SJSA1 (cell line): ENCODE data around the gene NUBP2. TPM values are rescaled to one million over a fixed set of nuclear protein-coding genes. Genes with fewer than 3 reads are reported as not detected.
A peak's percentile ranks its signal among the peaks of the same experiment; 100 is the strongest.

Experiments
- DNase-seq, 2 experiments: peaks; one replicate each; pipeline ENCODE4 v3.0.0-alpha.2; 2015 to 2020; ENCODE audit warnings: low spot score in 2 of 2, low read depth in 1 of 2
- H3K27ac ChIP-seq: fragments of 250-450 bp; sonication (Bioruptor Pico); 2 replicates; pipeline ENCODE4 v1.5.1; 2020; ENCODE audit warnings: mild to moderate bottlenecking, moderate library complexity
- H3K27me3 ChIP-seq: fragments of 250-450 bp; sonication (Bioruptor Pico); replicated peaks from 2 replicates; pipeline ENCODE4 v1.5.1; 2020; ENCODE audit warnings: mild to moderate bottlenecking, moderate library complexity
- H3K36me3 ChIP-seq: fragments of 250-450 bp; sonication (Bioruptor Pico); 2 replicates; pipeline ENCODE4 v1.5.1; 2020; ENCODE audit warnings: mild to moderate bottlenecking
- H3K4me1 ChIP-seq: fragments of 250-450 bp; sonication (Bioruptor Pico); replicated peaks from 2 replicates; pipeline ENCODE4 v1.6.1; 2021; ENCODE audit warnings: mild to moderate bottlenecking
- H3K4me3 ChIP-seq: fragments of 250-450 bp; sonication (Bioruptor Pico); 2 replicates; pipeline ENCODE4 v1.5.1; 2020; ENCODE audit warnings: mild to moderate bottlenecking
- H3K9me3 ChIP-seq: fragments of 250-450 bp; sonication (Bioruptor Pico); replicated peaks from 2 replicates; pipeline ENCODE4 v1.5.1; 2020; ENCODE audit warnings: mild to moderate bottlenecking
- total RNA-seq: library from RNA; depleted of rRNA; stranded (reverse); fragments of >200 nt; shearing (Covaris generic); gene quantifications from 2 replicates; pipeline ENCODE4 v1.2.3, GENCODE V29; 2014; rRNA removed

Gene NUBP2
- 117 and 127 TPM in 2 replicates for total RNA-seq

DNA sequence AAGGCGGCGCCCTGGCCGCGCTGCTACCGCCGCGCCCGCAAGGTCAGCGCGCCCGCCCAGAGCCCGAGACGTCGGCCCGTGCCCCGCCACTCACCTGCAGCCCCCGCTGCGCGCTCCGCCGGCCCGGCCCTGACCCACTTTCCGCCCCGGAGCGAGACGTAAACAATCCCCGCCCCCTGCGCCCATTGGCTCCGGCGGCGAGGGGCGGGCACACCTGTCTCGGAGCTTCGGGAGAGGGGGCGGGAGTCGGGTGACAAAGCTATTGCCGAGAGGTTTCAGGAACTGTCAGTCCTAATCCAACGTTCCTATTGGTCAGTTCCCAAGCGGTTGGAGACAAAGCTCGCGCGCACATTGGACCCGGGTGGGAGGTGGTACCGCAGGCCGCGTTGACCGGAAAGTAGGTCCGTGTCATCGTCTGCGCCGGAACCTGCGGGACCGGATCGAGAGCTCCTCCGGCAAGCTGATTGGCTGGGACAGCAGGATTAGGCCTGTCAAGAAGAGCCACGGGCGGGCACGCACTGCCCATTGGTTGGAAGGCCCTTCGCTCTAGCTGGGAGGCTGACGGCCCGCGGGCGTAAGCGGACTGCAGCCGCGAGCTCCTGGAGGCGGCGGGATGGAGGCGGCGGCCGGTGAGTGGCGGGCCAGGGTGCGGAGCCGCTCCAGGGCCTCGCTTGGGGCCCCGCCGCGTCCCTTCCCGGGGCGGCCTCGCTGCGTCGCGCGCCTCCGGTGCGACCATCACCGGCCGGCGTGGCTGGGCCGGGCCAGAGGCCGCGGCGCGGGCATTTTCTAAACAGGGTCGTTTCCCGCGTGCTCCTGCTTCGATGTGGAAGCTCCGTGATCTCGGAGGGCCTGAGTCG, at the start of gene NUBP2, which contains the start of gene SPSB3:
TSS of gene NUBP2 (plus strand) at position 553 of the 857 bp plus-strand sequence. CDS start at position 614, 61 bp downstream.
TSS of gene SPSB3 (minus strand) at position 164 of the 857 bp plus-strand sequence. CDS start 1,088 bp downstream, outside the sequence.
- Histone ChIP-seq H3K9me3 (no peaks in the 10 kb centered on the region), H3K27ac (peak within 1 kb of the TSS; percentile 18)

GRCh38 chr16:1734123-1734522, 48.6 kb upstream of the NUBP2 start:
- Histone ChIP-seq H3K36me3 (peaks cover 47% of the 10 kb centered on the region), H3K4me1 (no peaks in the 10 kb centered on the region), H3K27me3 (no peaks in the 10 kb centered on the region), H3K9me3 (peaks cover 5% of the 10 kb centered on the region), H3K4me3 (no peak overlapping the region), H3K27ac (no peak overlapping the region)
- no peak for DNase-seq

More for the DNA sequence above, at the start of gene NUBP2, which contains the start of gene SPSB3:
- Histone ChIP-seq H3K4me3 (peak within 1 kb of the TSS; percentile 98), H3K4me1 (peaks cover 17% of the 10 kb centered on the region), H3K27me3 (no peaks in the 10 kb centered on the region), H3K36me3 (peaks cover 58% of the 10 kb centered on the region)
- peak; percentile 98 to 100 for DNase-seq

DNA sequence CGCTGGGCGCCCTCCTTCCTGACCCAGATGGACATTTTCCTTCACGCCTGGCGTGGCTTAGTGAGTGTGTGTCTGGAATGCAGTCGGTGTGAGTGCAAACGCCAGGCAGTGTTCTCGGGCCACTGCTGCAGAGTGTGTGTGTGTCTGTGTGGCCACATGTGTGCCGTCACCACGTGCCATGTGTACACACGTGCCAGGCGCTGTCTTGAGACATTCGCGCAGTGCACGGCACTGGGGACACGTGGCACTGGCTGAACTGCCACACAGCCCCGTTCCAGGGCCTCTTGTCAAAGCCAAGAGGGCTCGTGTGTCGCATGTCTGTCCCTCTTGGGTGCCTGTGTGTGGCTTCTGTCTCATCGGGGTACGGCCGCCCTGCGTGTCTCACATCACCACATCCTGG, 47.9 kb upstream of the NUBP2 start:
- DNase-seq: no peak
- no peak overlapping the region for H3K27ac ChIP-seq
- peaks cover 41% of the 10 kb centered on the region for H3K36me3 ChIP-seq

DNA sequence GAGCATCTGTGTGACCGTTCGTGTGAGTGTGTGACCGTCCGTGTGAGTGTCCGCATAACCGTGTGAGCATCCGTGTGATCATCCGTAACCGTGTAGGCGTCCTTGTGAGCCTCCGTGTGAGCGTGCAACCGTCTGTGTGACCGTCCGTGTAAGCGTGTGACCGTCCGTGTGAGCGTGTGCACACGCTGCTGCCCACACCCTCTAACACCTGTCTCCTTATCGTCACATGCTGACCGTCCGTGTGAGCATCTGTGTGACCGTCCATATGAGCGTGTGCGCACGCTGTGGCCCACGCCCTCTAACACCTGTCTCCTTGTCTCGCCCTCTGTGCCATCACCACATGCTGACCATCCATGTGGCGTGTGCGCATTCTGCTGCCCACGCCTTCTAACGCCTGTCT, 42.5 kb upstream of the NUBP2 start:
- H3K27me3 ChIP-seq: no peaks in the 10 kb centered on the region
- no peaks in the 10 kb centered on the region for H3K9me3 ChIP-seq
- H3K4me3 ChIP-seq: no peak overlapping the region
- DNase-seq: no peak
- H3K4me1 ChIP-seq: peaks cover 20% of the 10 kb centered on the region
- H3K36me3 ChIP-seq: peaks cover 42% of the 10 kb centered on the region
- no peak overlapping the region for H3K27ac ChIP-seq

More for the DNA sequence above, 47.9 kb upstream of the NUBP2 start:
- H3K9me3 ChIP-seq: peaks cover 5% of the 10 kb centered on the region
- no peaks in the 10 kb centered on the region for H3K27me3 ChIP-seq
- H3K4me1 ChIP-seq: no peaks in the 10 kb centered on the region
- H3K4me3 ChIP-seq: no peak overlapping the region

GRCh38 chr16:1740781-1741490, 41.8 kb upstream of the NUBP2 start:
- Histone ChIP-seq H3K4me3 (no peak overlapping the region), H3K9me3 (no peaks in the 10 kb centered on the region), H3K27ac (no peak overlapping the region), H3K27me3 (no peaks in the 10 kb centered on the region), H3K4me1 (peaks cover 27% of the 10 kb centered on the region), H3K36me3 (peaks cover 42% of the 10 kb centered on the region)
- DNase-seq: peak in 1 of 2 experiments; percentile 40

GRCh38 chr16:1741553-1742165, 41.1 kb upstream of the NUBP2 start:
- H3K27ac ChIP-seq: no peak overlapping the region
- no peaks in the 10 kb centered on the region for H3K9me3 ChIP-seq
- peak in 1 of 2 experiments; percentile 41 for DNase-seq
- H3K4me3 ChIP-seq: no peak overlapping the region
- H3K4me1 ChIP-seq: peaks cover 34% of the 10 kb centered on the region
- peaks cover 45% of the 10 kb centered on the region for H3K36me3 ChIP-seq
- no peaks in the 10 kb centered on the region for H3K27me3 ChIP-seq

DNA sequence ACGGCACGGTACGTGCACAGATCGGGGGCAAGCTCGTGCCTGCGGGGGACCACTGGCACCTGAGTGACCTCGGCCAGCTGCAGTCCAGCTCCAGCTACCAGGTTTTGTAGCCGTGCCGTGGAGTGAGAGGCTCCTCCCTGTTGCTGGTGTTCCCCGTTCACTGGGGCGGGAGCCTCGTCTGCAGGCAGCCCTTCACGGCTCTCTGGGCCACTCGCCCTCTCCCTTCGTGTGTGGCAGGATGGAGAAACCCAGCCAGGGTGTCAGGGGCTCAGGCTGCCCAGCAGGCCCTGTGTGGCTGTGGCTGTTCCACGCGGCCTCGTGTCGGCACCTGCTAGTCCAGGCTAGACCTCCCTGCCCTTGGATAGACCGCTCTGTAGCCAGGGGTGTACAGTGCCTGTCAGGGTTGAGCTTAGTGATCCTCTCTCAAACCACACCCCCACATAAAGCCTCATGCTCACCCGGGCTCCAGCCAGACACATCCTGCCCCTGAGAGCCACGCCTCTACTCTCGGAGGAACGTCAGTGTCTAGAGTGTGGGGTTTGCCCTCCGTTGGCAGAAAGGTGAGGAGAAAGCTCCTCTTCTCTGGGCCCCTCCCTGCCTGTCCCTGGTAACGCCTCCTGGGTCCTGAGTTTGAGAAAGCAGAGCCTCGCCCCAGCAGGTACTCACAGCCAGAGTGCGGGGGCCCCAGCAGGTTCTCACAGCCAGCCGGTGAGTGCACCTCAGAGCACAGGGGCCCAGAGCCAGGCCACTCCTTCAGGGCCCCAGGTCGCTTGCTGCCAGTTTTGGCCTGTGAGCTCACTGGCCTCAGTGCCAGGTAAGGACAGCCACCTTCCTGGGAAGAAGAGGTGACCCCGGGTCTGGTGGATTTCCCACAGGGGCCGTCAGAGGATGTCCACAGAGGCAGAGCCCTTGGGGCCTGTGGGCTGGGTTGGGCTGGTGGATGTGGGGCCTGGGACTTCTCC, 39.1 kb upstream of the NUBP2 start:
- peak in 1 of 2 experiments; percentile 41 for DNase-seq
- Histone ChIP-seq H3K36me3 (peaks cover 65% of the 10 kb centered on the region), H3K9me3 (no peaks in the 10 kb centered on the region), H3K27ac (no peak overlapping the region), H3K27me3 (no peaks in the 10 kb centered on the region), H3K4me1 (peaks cover 42% of the 10 kb centered on the region), H3K4me3 (no peak overlapping the region)

DNA sequence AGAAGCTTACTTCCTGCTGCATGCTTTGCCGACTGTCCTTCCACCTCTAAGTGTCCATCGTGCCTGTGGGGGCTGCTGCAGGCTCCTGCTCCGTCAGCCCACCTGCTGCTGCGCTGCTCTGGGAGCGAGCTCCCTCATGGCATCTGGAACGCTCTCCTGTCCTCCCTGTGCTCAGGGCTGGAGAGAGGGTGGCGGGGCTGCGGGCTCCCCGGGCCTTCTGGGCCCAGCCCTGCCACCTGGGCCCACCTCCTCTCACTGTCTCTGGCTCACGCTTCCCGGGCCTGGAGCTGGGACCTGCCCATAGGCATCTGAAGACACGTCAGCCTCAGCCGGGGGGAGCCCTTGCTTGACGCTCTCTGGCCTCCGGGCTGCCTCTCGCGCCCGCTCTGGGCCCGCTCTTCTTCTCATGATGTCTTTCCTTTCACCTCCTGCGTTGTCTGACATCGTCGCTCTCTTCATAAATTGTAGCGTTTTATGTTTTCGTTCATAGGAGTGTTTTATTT, 38.4 kb upstream of the NUBP2 start:
- Histone ChIP-seq H3K4me3 (no peak overlapping the region), H3K36me3 (peaks cover 73% of the 10 kb centered on the region), H3K27ac (no peak overlapping the region), H3K27me3 (no peaks in the 10 kb centered on the region), H3K4me1 (peaks cover 42% of the 10 kb centered on the region), H3K9me3 (no peaks in the 10 kb centered on the region)
- DNase-seq: no peak

DNA sequence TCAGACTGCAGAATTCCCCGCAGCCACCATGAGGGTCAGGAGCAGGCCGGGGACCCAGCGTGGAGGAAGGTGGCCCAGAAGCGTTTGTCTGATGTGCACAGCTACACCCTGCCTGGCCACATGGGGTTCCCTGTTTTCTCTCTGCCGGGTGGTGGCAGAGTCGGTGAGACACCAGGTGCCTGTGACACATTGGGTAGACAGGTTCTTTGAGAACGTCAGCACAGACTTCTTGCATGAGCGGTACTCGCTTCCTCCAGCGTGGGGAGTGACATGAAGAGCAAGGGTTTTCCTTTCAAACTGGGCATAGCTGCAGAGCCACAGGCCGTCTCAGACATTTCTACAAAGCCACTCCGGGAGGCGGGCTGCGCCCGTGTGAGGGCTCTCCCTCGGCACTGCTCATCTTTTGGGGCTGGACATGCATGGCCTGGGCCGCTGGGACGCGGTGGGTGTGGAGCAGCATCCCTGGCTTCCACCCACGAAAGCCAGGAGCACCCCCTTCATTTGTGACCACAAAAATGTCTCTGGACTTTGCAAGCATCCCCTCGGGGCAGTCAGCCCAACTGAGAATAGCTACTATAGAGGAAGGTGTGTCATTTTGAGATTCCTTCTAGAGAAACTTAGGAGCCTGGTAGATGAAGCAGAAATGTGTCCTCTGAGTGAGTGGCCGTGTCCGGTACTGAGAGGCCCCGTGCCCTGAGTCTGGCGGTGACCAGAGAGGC, 37.4 kb upstream of the NUBP2 start:
- Histone ChIP-seq H3K27me3 (no peaks in the 10 kb centered on the region), H3K36me3 (peaks cover 79% of the 10 kb centered on the region), H3K4me1 (peaks cover 42% of the 10 kb centered on the region), H3K9me3 (no peaks in the 10 kb centered on the region), H3K4me3 (peak overlapping the region; percentile 13; the same call in 1 of the 2 replicates), H3K27ac (peak overlapping the region; percentile 100)
- peak; percentile 93 to 94 for DNase-seq

DNA sequence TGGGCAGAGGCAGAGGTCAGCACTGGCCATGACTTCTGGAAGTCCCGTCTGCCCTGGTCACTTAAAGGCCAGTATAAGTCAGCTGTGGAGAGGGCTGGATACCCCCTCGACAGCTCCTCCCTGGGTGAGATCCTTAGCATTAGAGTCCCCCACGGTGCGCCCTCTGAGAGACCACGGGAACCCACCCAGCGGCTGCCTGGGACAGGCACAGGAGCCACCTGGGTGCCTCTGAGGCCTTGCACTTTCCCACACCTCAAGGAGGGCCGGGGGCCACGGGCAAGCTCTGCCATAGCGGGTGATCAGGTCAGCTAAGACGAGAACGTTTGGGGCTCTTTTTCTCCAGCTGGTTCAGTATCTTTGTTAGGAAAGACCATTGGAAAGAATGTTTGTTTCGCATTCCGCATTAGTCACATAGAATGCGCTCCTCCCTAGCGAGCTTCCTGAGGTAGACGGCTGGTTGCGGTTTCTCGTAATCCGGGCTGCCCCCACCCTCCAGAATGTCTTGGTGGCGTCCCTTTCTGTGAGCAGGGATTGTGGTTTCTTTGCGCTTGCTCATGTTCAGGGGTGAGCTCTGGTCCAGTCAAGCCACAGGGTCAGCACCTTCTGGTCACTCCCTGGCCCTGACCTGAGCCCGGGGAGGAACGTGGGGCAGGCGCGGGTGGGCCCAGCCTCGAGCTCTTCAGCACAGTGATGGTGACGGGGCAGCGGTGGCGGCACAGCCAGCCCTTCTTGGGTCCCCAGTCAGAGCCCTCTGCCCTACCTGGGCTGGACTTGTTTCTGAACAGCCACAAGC, 36.7 kb upstream of the NUBP2 start:
- peak; percentile 97 for DNase-seq
- Histone ChIP-seq H3K36me3 (peaks cover 79% of the 10 kb centered on the region), H3K9me3 (no peaks in the 10 kb centered on the region), H3K4me1 (peaks cover 42% of the 10 kb centered on the region), H3K27ac (peak overlapping the region; percentile 100), H3K27me3 (no peaks in the 10 kb centered on the region), H3K4me3 (peak overlapping the region; percentile 13; the same call in 1 of the 2 replicates)

GRCh38 chr16:1746693-1747195, 36.0 kb upstream of the NUBP2 start:
- DNase-seq: peak in 1 of 2 experiments; percentile 67

More at GRCh38 chr16:1746693-1747195, 36.0 kb upstream of the NUBP2 start:
- Histone ChIP-seq H3K4me1 (peaks cover 42% of the 10 kb centered on the region), H3K36me3 (peaks cover 81% of the 10 kb centered on the region), H3K27ac (peak overlapping the region; percentile 100), H3K27me3 (no peaks in the 10 kb centered on the region), H3K9me3 (no peaks in the 10 kb centered on the region), H3K4me3 (no peak overlapping the region)
